Left ventricle myocardium superior (tissue), 1 donor: Measurements from ENCODE around the gene C1QTNF5. TPM values are rescaled to one million over a fixed set of nuclear protein-coding genes. Genes with fewer than 3 reads are reported as not detected.

Experiments
- ATAC-seq: fragments of 200-7000 bp; cut with Tn5 transposase; one replicate; pipeline ENCODE4 v1.9.1; 2020; ENCODE audit warnings: mild to moderate bottlenecking, moderate library complexity
- DNase-seq: peaks from one replicate; pipeline ENCODE4 v3.0.0-alpha.2; 2020
- intact Hi-C: fragments of 100-400 bp; cut with micrococcal nuclease; formaldehyde crosslinking; loops from one replicate; pipeline ENCODE4 v1.11.0; 2022
- total RNA-seq: library from RNA; stranded (reverse); fragmentation: NEBNext Ultra II Directional; extraction: Animal tissue kit (Norgen Biotek cat#: 25700); gene quantifications from one replicate; pipeline ENCODE4 v1.2.1, GENCODE V29; 2021
- donor health status: DM: no; HTN: yes; CAD: no; lungs with severe emphysema.

C1QTNF5 gene
- total RNA-seq, 1 donor from 2014 or later: 14.4 TPM

DNA sequence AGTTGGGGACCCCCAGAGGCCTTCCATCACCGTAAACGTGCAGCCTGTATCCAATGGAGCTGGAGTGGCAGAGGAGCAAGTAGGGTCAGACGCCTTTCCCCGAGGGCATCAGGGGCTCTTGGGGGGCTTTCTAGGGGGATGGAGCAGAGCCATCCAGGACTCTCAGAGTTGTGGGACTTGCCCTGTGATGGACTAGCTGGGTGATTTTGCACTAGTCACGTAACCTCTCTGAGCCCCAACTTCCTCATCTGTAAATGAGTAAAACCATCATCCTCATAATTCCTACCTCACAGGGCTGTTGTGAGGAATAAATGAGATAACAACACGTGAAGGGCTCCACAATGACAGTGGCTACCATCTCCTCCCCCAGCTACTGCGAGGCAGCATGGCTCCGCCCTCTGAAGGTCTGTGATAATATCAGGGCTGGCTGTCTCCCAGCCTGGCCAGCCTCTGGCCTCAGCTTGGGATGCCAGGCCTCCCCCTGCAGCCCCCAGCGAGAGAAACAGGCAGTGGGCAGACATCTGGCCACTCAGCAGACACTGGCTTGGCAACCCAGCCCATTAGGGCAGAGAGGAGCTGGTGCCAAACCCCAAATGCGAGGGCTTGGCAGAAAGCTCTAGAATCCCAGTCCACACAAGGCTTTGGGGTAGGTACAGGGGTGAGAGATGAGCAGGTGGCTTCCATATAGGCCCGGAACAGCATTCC is 34.1 kb upstream of the C1QTNF5 start:
- intact Hi-C loops: no loop called here
- ATAC-seq (peak; percentile 4), DNase-seq (peak; percentile 61)

DNA sequence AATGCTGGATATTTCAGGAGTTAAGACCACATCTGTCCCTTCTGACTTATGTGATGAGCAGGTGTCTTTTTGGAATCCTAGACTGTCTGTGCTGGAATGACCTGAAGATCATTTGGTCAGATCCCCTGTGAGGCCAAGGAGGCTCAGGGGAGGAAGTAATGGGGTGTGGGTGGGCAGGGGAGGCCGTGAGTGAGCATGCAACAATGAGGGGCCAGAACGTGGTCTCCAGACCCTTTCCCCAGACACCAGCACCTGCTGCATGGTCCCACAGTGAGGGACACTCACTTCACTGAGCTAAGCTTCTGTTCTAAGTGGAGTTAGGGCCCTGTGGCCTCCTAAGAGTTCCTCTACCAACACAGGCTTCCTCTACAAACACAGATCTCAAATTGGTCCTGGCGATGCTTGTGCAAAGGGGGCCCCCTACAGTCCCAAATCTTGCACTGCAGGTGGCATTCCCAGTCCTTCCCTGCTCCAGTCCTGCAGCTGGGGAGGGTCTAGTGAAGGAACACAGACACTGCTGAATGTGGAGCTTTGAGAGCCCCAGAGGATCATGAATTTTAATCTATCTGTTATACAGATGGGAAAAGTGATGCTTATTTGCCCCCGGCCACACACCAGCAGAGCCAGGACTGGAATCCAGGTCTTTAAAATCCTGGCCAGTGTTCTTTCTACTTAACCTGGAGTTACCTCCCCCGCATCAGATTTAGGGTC is 33.4 kb upstream of the C1QTNF5 start:
- peak; percentile 8 for ATAC-seq

GRCh38 chr11:119373059-119373920 is 32.6 kb upstream of the C1QTNF5 start:
- intact Hi-C loops: no loop called here
- DNase-seq: no peak

More for the DNA sequence above, 33.4 kb upstream of the C1QTNF5 start:
- peak; percentile 80 for DNase-seq
- intact Hi-C loops: no loop called here

GRCh38 chr11:119372260-119373058 is 31.8 kb upstream of the C1QTNF5 start:
- no peak for ATAC-seq
- intact Hi-C loops: no loop called here
- DNase-seq: no peak

More at GRCh38 chr11:119373059-119373920, 32.6 kb upstream of the C1QTNF5 start:
- ATAC-seq: no peak

GRCh38 chr11:119371778-119372182 is 31.1 kb upstream of the C1QTNF5 start:
- ATAC-seq (peak; percentile 7), DNase-seq (peak; percentile 63)
- intact Hi-C loops: no loop called here

DNA sequence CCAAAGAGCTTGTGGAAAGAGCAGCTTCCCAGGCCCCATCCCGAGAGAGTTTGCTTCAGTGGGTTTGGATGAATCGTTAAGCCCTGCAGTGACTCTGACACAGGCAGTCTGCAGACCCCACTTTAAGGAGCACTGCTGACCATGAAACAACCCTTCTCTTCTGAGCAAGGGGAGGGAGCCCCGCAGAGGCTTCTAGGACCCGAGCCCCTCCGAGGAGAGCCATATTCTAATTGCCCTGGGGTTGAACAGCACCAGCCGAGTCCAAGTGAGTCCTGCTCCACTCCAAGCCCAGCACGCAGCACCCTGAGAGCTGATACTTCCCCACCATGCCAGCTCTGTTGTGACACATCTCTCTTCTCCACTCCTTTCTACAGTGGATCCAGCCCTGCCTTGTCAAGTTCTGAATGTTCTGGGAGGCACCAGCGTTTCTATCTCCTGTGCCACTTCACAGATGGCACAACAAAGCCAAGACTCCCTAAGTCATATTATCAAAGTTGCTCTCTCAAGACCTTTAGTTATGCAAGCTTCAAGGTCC is 30.5 kb upstream of the C1QTNF5 start:
- ATAC-seq (no peak), DNase-seq (no peak)
- intact Hi-C loops: no loop called here

DNA sequence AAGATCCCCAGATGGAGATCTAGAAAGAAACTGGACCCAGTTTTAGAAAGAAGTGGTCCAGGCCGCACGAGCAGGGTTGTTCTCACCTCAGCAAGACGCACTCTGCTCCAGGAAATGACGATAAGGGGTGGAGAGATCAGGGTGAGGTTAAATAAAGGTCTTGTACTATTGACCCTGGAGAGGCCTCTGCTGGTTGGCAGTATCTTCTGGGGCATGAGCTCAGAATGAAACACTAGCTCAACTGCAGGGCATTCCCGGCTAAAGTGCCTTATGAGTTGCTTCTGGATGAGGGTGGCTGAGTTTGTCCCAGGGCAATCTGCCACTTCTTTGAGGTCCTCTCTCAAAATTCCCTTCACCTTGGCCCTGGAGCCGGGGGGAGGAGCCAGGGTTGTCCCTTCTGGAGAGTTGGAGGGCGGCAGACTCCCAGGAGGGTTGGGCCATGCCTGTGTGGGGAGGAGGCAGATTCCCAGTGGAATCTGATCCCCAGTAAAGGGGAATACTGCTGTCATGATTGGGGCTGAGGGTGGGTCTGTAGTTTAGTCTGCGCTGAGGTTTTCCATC is 29.9 kb upstream of the C1QTNF5 start:
- intact Hi-C loops: no loop called here
- ATAC-seq (peak; percentile 47), DNase-seq (peak; percentile 81)

DNA sequence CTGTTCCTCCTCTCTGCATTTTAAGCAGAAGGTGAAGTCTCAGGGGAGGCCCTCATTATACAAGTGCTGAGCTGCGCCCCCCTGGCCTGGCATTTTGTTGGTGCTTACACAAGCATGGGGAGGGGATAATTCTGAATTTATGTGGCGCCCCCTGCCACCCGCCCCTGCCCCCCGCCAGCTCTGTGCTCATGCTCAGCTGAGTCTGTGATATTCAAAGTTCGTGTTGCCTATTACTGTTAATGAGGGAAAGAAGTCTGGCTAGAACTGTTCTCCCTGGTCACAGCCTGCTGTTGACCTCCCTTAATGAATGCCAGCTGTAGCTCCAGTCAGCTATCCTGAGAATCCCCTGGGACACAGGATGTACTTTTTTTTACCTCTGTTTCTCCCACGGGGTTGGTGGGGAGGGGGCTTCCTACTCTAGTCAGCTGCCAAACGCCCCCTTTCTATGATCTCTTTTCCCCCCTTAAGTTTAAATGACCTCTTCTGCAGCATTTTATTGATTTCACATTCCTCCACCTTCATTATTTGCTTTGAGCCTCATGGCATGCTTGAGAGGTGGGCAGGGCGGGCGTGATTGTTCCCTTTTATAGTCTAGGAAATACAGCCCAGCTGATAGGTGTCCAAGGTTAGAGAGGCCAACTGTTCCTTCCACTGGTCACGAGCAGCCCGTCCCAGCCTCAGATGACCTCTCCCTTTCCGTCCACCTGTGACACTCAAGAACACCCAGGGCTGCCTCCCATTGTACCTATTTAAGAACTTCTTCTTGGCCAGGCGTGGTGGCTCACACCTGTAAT is 28.6 kb upstream of the C1QTNF5 start:
- DNase-seq (peak; percentile 61), ATAC-seq (peak; percentile 43)
- intact Hi-C loops: no loop called here

DNA sequence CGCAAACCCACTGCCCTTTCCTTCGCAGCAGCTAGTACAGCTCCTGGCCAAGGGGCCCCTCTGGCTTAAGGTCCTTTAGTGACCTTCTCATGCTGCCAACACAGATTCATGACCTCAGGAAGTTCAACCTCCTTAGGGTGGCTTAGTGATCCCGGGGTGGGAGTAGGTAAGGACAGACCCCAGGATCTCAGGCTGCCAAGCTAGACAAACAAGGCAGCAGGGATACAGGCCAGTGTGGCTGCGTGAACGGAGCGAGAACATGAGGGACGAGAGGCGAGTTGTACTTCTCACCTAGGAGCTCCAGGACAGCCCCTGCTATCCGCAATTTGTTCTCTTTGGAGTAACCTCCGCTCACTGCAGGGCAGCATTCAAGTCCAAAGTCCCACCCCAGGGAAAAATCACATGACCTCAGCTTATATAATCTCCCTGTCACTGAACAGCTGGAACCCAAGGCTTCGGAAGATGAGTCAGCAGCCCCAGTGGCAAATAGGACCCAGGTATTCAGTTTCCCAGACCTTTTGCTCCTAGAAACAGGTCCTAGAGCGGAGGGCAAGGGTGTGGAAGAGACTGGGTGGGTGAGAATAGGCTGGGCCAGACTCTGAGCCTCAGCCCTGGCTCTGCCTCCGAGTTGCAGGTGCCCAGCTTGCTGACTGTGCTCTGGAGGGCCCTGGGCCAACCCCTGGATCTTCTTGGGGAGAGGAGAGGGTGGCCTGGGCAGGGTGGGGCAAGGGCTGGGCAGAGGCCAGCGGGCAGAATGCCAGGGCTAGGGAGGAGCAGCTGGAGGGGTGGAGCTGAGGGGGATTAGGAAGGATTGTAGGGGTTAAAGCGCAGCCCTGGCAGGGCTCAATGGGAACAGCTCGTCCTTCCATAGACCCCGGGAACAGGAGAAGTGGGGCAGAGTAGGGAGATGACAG is 27.7 kb upstream of the C1QTNF5 start:
- intact Hi-C loops: no loop called here
- ATAC-seq: peak; percentile 55

DNA sequence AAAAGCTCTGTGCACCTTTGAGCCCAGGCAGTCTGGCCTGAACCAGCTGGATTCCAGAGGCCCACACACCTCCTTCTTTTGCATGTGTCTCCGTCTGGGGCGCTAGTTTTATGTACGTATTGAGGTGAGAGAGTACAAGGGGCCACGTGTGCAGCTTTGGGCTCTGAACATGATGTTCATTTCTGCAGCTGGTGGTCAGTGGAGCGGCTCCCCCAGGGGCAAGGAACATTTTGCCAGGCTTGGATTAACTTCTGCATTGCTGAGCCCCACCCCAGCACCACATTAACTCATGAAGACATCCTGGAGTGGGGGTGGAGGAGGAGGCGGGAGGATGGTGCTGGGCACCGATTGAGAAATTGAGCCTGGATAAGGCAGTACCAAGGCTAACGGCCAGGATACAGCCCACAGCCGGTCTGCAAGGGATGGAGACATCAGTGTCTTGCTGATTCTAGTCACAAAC is 27.0 kb upstream of the C1QTNF5 start:
- no peak for ATAC-seq
- intact Hi-C loops: no loop called here
- no peak for DNase-seq

More for the DNA sequence above, 27.7 kb upstream of the C1QTNF5 start:
- peak; percentile 90 for DNase-seq

DNA sequence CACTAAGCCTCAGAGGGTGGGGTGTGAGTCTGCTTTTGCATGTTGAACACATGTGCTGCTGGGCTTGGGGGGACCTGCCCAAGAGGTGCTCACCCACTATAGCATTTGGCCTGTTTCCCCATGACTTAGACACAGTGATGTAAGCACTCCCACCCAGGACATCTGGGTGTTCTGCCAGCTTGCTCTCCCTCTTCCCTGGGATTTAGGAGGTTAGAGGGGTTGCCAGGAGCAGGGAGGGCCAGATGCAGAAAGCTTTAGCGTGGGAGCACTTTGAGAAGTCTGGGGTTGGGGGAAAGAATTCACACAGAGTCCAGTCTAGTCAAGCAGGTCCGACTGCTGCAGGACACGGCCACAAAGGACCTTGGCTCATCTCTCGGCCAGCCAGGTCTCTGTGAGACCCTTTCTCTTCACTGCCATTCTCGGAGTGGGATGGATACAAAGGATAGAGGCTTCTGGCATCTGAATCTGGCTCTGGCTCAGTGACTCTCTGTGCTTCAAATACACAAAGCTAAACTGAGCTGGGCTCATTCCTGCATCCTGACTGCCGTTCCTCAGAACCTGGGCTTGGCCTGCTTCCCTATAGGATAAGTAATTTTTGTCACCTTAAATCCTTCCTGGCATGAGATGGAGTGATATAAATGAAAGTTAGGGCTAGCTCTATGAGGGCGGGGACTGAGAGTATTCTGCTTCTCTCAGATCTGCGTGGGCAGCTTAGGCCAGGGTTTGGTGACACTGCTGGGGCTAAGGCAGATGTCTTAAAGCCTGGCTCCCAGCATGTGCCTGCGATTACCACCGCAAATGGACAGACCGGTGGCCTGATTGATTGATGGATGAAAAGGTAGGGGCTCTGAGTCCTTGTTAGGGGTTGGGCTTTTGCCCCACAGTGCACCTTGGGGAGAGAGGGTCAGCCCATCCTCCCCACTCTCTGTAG is 26.3 kb upstream of the C1QTNF5 start:
- DNase-seq (no peak), ATAC-seq (no peak)
- intact Hi-C loops: no loop called here

- no peak for DNase-seq
- peak; percentile 3 for ATAC-seq
- intact Hi-C loops: no loop called here
Measured at GRCh38 chr11:119365071-119365591, 24.4 kb upstream of the C1QTNF5 start.

DNA sequence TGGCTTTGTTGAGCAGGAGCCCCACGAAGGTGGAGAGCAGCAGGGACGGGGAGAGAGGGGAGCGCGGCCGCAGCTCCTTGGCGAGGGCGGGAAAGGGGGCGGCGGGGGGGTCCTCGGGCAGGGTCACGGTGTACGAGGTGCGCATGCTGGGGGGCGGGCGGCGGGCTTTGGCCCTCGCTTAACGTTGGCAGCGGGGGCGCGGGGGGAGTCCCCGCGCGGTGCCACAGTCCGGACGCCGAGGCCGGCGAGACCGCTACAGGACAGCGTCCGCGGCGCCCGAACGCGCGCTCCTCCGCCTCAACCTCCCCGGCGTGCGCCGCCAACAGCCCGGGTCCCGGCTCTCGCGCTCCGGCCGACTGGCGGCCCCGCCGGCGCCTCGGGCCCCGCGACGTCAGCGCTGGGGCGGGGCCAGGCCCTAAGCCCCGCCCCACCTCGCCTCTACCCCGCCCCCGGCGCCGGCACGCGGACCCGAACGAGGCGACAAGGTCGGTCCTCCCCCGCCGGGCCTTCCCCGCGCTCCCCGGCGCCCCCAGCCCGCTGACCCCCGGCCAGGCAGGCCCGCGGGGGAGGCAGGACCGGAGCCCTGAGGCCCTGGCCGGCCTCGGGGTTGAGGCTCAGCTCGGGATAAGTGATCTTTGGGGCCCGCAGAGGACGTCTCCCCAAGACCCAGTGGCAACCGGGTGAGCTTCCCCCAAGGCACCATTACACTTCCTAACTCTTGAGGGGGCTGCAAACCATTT is 23.3 kb upstream of the C1QTNF5 start:
- ATAC-seq (peak; percentile 49), DNase-seq (peak; percentile 87)
- intact Hi-C loops: no loop called here

DNA sequence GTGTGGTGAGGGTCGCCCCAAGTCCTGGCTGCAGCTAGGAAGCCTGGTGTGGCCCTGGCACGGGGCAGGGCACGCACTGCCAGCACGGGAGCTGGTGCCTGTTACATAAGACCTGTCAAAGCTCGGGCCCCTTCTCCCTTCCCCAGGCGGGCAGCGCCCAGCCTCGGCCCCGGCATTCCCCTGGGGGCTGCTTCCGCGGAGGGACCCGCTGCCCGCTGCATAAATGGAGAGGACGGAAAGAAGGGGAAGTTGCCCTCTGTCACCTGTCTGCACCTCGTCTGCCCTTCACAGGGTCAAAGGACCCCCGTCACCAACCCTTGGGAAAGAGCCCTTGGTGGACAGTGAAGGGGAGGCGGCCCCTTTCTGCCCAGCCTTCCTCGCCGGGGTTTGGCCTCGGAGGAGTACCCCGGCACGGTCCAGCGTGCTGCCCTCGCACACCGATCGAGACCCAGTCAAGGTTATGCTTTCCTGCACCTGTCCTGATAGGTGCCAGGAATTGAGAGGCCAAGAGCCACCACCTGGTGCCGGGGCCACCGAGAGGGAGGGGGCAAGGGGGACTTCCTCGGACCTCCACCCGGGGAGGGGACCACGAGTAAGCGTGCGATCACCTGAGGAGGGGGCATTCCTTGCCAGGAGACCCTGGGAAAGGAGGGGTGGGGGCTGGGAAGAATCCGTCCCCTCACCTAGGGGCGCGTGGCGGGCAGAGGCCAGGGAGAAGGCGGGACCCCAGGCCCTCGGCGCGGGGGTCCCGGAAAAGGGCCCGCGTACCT is 22.6 kb upstream of the C1QTNF5 start:
- ATAC-seq (peak; percentile 32), DNase-seq (peak; percentile 77)
- intact Hi-C loops: no loop called here
